GM18502 (cell line): ENCODE measurements around the gene FNDC3B.
A peak's percentile ranks its signal among the peaks of the same experiment; 100 is the strongest.

ENCODE experiments used
- ATAC-seq: cut with Tn5 transposase; IDR thresholded peaks from one replicate; pipeline ENCODE4 v1.9.1; 2021; ENCODE audit warnings: mild to moderate bottlenecking; ENCODE audit not compliant: unreplicated experiment, poor library complexity

Gene FNDC3B

GRCh38 chr3:172145031-172145686, 105.8 kb downstream of the FNDC3B start:
- ATAC-seq = peak; percentile 51

- no peak for ATAC-seq
These were observed 107.0 kb downstream of the FNDC3B start for GRCh38 chr3:172146349-172146748.

- ATAC-seq = no peak
These were observed 107.9 kb downstream of the FNDC3B start for GRCh38 chr3:172147113-172147818.

GRCh38 chr3:172148241-172148640, 108.9 kb downstream of the FNDC3B start:
- no peak for ATAC-seq

GRCh38 chr3:172148702-172149565, 109.6 kb downstream of the FNDC3B start:
- ATAC-seq = no peak

GRCh38 chr3:172150268-172150667, 110.9 kb downstream of the FNDC3B start:
- ATAC-seq = no peak

- ATAC-seq = no peak
These were observed 111.7 kb downstream of the FNDC3B start for GRCh38 chr3:172150913-172151650.

- ATAC-seq = no peak
These were observed 112.6 kb downstream of the FNDC3B start for GRCh38 chr3:172151651-172152649.

GRCh38 chr3:172152874-172153273, 113.5 kb downstream of the FNDC3B start:
- no peak for ATAC-seq

- ATAC-seq = peak; percentile 59
These were observed 114.0 kb downstream of the FNDC3B start for GRCh38 chr3:172153335-172153861.

- peak; percentile 73 for ATAC-seq
These were observed 115.6 kb downstream of the FNDC3B start for GRCh38 chr3:172154768-172155664.

- no peak for ATAC-seq
These were observed 116.7 kb downstream of the FNDC3B start for GRCh38 chr3:172155897-172156585.

- ATAC-seq = no peak
These were observed 117.2 kb downstream of the FNDC3B start for GRCh38 chr3:172156586-172156955.

GRCh38 chr3:172157564-172158258, 118.3 kb downstream of the FNDC3B start:
- ATAC-seq = no peak

- no peak for ATAC-seq
These were observed 119.4 kb downstream of the FNDC3B start for GRCh38 chr3:172158741-172159140.

- no peak for ATAC-seq
These were observed 120.0 kb downstream of the FNDC3B start for GRCh38 chr3:172159376-172159775.
